ENCODE data around the gene FAM120A. TPM values are rescaled to one million over a fixed set of nuclear protein-coding genes. Genes with fewer than 3 reads are reported as not detected.
A peak's percentile ranks its signal among the peaks of the same experiment; 100 is the strongest.

FAM120A gene
- total RNA-seq, 1 experiment from 2014 or later, result 70.5 TPM

GRCh38 chr9:93587651-93588347 is 136.3 kb downstream of the FAM120A start:
- ChIA-PET POLR2A (no interaction called here), CTCF (no interaction called here)
- DNase-seq (ENCODE audit: low read depth, low spot score) (no peak), ATAC-seq (peak; percentile 71)
- Histone ChIP-seq H3K27me3 (ENCODE audit: control insufficient read depth, insufficient read depth, low read length) (no peaks in the 10 kb centered on the region), H3K36me3 (ENCODE audit: control insufficient read depth, insufficient read depth, low read length) (no peaks in the 10 kb centered on the region), H3K4me1 (ENCODE audit: control insufficient read depth, insufficient read depth, low read length) (no peaks in the 10 kb centered on the region; the same call in 1 of the 2 replicates), H3K27ac (ENCODE audit: low read length) (no peak overlapping the region), H3K9me3 (ENCODE audit: control insufficient read depth, insufficient read depth, low read depth, low read length) (no peaks in the 10 kb centered on the region; the same call in 1 of the 2 replicates), H3K4me3 (ENCODE audit: low read depth in 2 of 2, low read length in 2 of 2) (no peak overlapping the region)
- no peak; the same call in 1 of the 2 replicates for TF ChIP-seq CTCF (IDR thresholded peaks at IDR 0.05)
- TF ChIP-seq REST (IDR thresholded peaks at IDR 0.05; ENCODE audit: insufficient read depth in 1 of 2, low read depth in 2 of 2, low read length in 1 of 2), result no peak
- no peak for TF ChIP-seq POLR2AphosphoS5 (IDR thresholded peaks at IDR 0.05; ENCODE audit: low read depth, low read length)
- TF ChIP-seq SIN3A (IDR thresholded peaks at IDR 0.05; ENCODE audit: borderline replicate concordance, insufficient read depth, low read depth, low read length), result no peak
- TF ChIP-seq TCF7L2 (IDR thresholded peaks at IDR 0.05; ENCODE audit: low read depth, low read length), result no peak
- in situ Hi-C loops (cut with HindIII; ENCODE audit: low pct_unique_long_range_greater_than_20kb, low sequenced_read_pairs), result no loop called here
- intact Hi-C loops (cut with micrococcal nuclease; ENCODE audit: unreplicated experiment), result no loop called here
- no TSS peak for BruUV-seq (replicated peaks)

GRCh38 chr9:93588641-93589609 is 137.4 kb downstream of the FAM120A start:
- DNase-seq (ENCODE audit: low read depth, low spot score), result no peak
- ChIA-PET POLR2A (no interaction called here), CTCF (no interaction called here)
- Histone ChIP-seq H3K27ac (ENCODE audit: low read length) (no peak overlapping the region), H3K36me3 (ENCODE audit: control insufficient read depth, insufficient read depth, low read length) (no peaks in the 10 kb centered on the region), H3K9me3 (ENCODE audit: control insufficient read depth, insufficient read depth, low read depth, low read length) (no peaks in the 10 kb centered on the region; the same call in 1 of the 2 replicates), H3K4me1 (ENCODE audit: control insufficient read depth, insufficient read depth, low read length) (no peaks in the 10 kb centered on the region; the same call in 1 of the 2 replicates), H3K27me3 (ENCODE audit: control insufficient read depth, insufficient read depth, low read length) (no peaks in the 10 kb centered on the region), H3K4me3 (ENCODE audit: low read depth in 2 of 2, low read length in 2 of 2) (no peak overlapping the region)
- intact Hi-C loops (cut with micrococcal nuclease; ENCODE audit: unreplicated experiment), result no loop called here
- TF ChIP-seq SIN3A (IDR thresholded peaks at IDR 0.05; ENCODE audit: borderline replicate concordance, insufficient read depth, low read depth, low read length) (no peak), REST (IDR thresholded peaks at IDR 0.05; ENCODE audit: insufficient read depth in 1 of 2, low read depth in 2 of 2, low read length in 1 of 2) (no peak), TCF7L2 (IDR thresholded peaks at IDR 0.05; ENCODE audit: low read depth, low read length) (no peak), CTCF (IDR thresholded peaks at IDR 0.05) (no peak), POLR2AphosphoS5 (IDR thresholded peaks at IDR 0.05; ENCODE audit: low read depth, low read length) (no peak)
- no TSS peak for BruUV-seq (replicated peaks)
- ATAC-seq, result no peak
- in situ Hi-C loops (cut with HindIII; ENCODE audit: low pct_unique_long_range_greater_than_20kb, low sequenced_read_pairs), result no loop called here
